ENCODE data around the gene ZNF337.
"Not testable (repeated sequence)": the region's sequence is repeated elsewhere in the genome, so short reads cannot be mapped to it uniquely, and the experiment has no call there.

Gene ZNF337

GRCh38 chr20:25695532-25696370 is 902 bp downstream of the ZNF337 start:
- no peak for FAIRE-seq

GRCh38 chr20:25692499-25692898 is 4.2 kb downstream of the ZNF337 start:
- DNase-seq (ENCODE audit: low spot score): no peak
- no peak for FAIRE-seq

More at GRCh38 chr20:25695532-25696370, 902 bp downstream of the ZNF337 start:
- peak; percentile 25 for DNase-seq (ENCODE audit: low spot score)

- no peak for DNase-seq (ENCODE audit: low spot score)
- FAIRE-seq: no peak
These were observed 6.2 kb downstream of the ZNF337 start for GRCh38 chr20:25690427-25690826.

- FAIRE-seq: no peak
- no peak for DNase-seq (ENCODE audit: low spot score)
These were observed 10.3 kb downstream of the ZNF337 start for GRCh38 chr20:25686081-25687067.

GRCh38 chr20:25685276-25686080 is 11.2 kb downstream of the ZNF337 start:
- DNase-seq (ENCODE audit: low spot score) (no peak), FAIRE-seq (no peak)

- DNase-seq (ENCODE audit: low spot score); FAIRE-seq: not testable (repeated sequence)
These were observed 12.8 kb downstream of the ZNF337 start for GRCh38 chr20:25683826-25684225.

- DNase-seq (ENCODE audit: low spot score): no peak
- no peak for FAIRE-seq
These were observed 13.6 kb downstream of the ZNF337 start for GRCh38 chr20:25683050-25683449.

- no peak for FAIRE-seq
- peak; percentile 20 for DNase-seq (ENCODE audit: low spot score)
These were observed 20.4 kb downstream of the ZNF337 start for GRCh38 chr20:25676164-25676809.

GRCh38 chr20:25675161-25675560 is 21.5 kb downstream of the ZNF337 start:
- no peak for FAIRE-seq

GRCh38 chr20:25672659-25673235 is 23.9 kb downstream of the ZNF337 start:
- no peak for FAIRE-seq
- no peak for DNase-seq (ENCODE audit: low spot score)

More at GRCh38 chr20:25675161-25675560, 21.5 kb downstream of the ZNF337 start:
- DNase-seq (ENCODE audit: low spot score): no peak

- DNase-seq (ENCODE audit: low spot score) (no peak), FAIRE-seq (no peak)
These were observed 26.7 kb downstream of the ZNF337 start for GRCh38 chr20:25669826-25670422.

GRCh38 chr20:25668446-25668845 is 28.2 kb downstream of the ZNF337 start:
- DNase-seq (ENCODE audit: low spot score) (no peak), FAIRE-seq (no peak)

GRCh38 chr20:25659999-25660398 is 36.7 kb downstream of the ZNF337 start:
- no peak for DNase-seq (ENCODE audit: low spot score)
- no peak for FAIRE-seq

- FAIRE-seq (no peak), DNase-seq (ENCODE audit: low spot score) (no peak)
These were observed 42.2 kb downstream of the ZNF337 start for GRCh38 chr20:25654487-25654886.

- DNase-seq (ENCODE audit: low spot score); FAIRE-seq: not testable (repeated sequence)
These were observed 43.8 kb downstream of the ZNF337 start for GRCh38 chr20:25652866-25653265.

- DNase-seq (ENCODE audit: low spot score) (no peak), FAIRE-seq (no peak)
These were observed 51.8 kb downstream of the ZNF337 start for GRCh38 chr20:25644814-25645213.

- DNase-seq (ENCODE audit: low spot score): no peak
- FAIRE-seq: no peak
These were observed 52.9 kb downstream of the ZNF337 start for GRCh38 chr20:25643716-25644115.

- no peak for FAIRE-seq
These were observed 59.4 kb downstream of the ZNF337 start for GRCh38 chr20:25637247-25637646.

GRCh38 chr20:25632940-25633790 is 63.5 kb downstream of the ZNF337 start:
- FAIRE-seq (no peak), DNase-seq (ENCODE audit: low spot score) (no peak)

More at GRCh38 chr20:25637247-25637646, 59.4 kb downstream of the ZNF337 start:
- DNase-seq (ENCODE audit: low spot score): no peak

All from urothelium cell line (cell line).